NB4 (cell line): ENCODE results near the gene MCF2L.

Experiments used
- CTCF ChIP-seq: IDR thresholded peaks from one replicate; pipeline ENCODE4 v1.5.1; 2012; ENCODE audit warnings: low read depth, low read length
- MAX ChIP-seq: IDR thresholded peaks from 2 replicates; pipeline ENCODE4 v1.6.1; 2011; ENCODE audit warnings: low read depth, low read length
- POLR2A ChIP-seq: IDR thresholded peaks from 2 replicates; pipeline ENCODE4 v1.6.1; 2011; ENCODE audit warnings: mild to moderate bottlenecking; ENCODE audit not compliant: insufficient read length; ENCODE audit errors: extremely low read depth

- TF ChIP-seq MAX (no peak), CTCF (no peak), POLR2A (no peak)
Measured at GRCh38 chr13:113120300-113121182, 151.5 kb downstream of the MCF2L start.
